ENCODE measurements around the gene UNC80. TPM values are rescaled to one million over a fixed set of nuclear protein-coding genes. Genes with fewer than 3 reads are reported as not detected.
A peak's percentile ranks its signal among the peaks of the same experiment; 100 is the strongest.

The UNC80 gene
- total RNA-seq, 3 donors from 2014 or later = 0.03 TPM; not detected in 2

GRCh38 chr2:209977386-209978239 lies 206.0 kb downstream of the UNC80 start:
- Mint-ChIP-seq H3K4me1 (ENCODE audit: low read depth) (no peaks in the 10 kb centered on the region), H3K36me3 (ENCODE audit: insufficient read depth) (no peaks in the 10 kb centered on the region), H3K4me3 (no peak overlapping the region), H3K27me3 (ENCODE audit: low read depth) (peaks cover 4% of the 10 kb centered on the region), H3K9me3 (no peaks in the 10 kb centered on the region)
- ATAC-seq = no peak
- DNase-seq = no peak

- Mint-ChIP-seq H3K9me3 (no peaks in the 10 kb centered on the region), H3K27me3 (ENCODE audit: low read depth) (peaks cover 10% of the 10 kb centered on the region), H3K4me3 (no peak overlapping the region), H3K36me3 (ENCODE audit: insufficient read depth) (no peaks in the 10 kb centered on the region), H3K4me1 (ENCODE audit: low read depth) (no peaks in the 10 kb centered on the region)
- ATAC-seq = no peak
- DNase-seq = no peak
These were observed 212.7 kb downstream of the UNC80 start for GRCh38 chr2:209984291-209984690.

DNA sequence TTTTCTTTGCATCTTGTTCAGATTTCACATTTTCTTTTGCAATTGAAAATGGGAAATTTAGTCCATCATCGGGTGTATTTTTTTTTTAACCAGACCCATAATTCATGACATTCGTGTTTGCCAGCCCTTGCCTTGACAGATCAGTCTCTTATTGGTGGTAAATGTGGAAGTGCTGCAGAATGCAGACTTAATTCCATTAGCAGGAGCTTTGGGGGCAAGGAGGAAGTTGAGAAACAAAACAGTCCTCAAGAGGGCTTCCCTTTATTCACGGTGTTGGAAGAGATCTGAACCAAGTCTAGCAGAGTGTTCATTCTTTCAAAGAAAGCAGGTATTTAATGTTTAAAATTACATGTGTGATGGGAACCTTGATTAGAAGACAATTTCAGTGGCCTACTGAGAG lies 214.2 kb downstream of the UNC80 start:
- Mint-ChIP-seq H3K27me3 (ENCODE audit: low read depth) (peaks cover 12% of the 10 kb centered on the region), H3K4me1 (ENCODE audit: low read depth) (no peaks in the 10 kb centered on the region), H3K36me3 (ENCODE audit: insufficient read depth) (no peaks in the 10 kb centered on the region), H3K4me3 (no peak overlapping the region), H3K9me3 (no peaks in the 10 kb centered on the region)
- ATAC-seq (no peak), DNase-seq (no peak)

DNA sequence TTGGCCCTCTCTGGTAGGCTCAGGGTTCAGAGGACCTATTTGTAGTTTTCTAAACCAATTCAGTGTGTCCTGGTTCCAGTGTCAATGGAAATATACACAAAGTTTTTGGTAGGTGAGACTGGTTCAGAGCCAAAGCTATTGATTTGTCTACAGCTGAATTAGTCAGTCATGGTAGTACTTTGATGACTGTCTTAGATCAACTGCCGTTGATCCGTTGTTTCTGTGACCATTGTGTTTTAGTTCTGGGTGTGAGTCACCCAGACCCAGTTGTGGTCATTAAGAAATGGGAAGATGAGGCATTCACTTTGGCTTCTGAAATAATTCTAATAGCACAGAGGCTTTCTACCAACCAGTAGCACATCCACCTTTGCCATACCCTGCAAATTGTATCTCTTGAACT lies 214.8 kb downstream of the UNC80 start:
- ATAC-seq (no peak), DNase-seq (no peak)
- Mint-ChIP-seq H3K4me1 (ENCODE audit: low read depth) (no peaks in the 10 kb centered on the region), H3K36me3 (ENCODE audit: insufficient read depth) (no peaks in the 10 kb centered on the region), H3K4me3 (no peak overlapping the region), H3K9me3 (no peaks in the 10 kb centered on the region), H3K27me3 (ENCODE audit: low read depth) (peaks cover 12% of the 10 kb centered on the region)

DNA sequence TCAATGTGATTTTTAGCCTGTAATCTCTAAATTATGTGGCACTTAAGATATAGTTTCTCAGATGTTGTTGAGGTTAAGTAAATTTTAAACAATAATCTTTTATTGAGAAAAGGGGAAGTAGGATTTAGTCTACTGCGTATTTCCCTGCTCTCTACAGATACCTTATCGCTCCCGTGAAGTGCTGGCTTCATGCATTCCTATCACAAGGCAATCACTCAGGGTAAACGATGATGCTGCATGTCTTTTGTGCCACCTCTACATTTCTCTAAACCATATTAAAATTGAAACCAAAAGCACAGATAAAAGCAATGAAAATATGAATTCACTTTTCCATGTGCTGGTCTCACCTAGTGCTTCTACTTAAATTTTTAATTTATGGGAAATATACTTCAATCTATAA lies 216.4 kb downstream of the UNC80 start:
- ATAC-seq (peak; percentile 38 to 53), DNase-seq (no peak)
- H3K4me1 Mint-ChIP-seq (ENCODE audit: low read depth) = no peaks in the 10 kb centered on the region
- no peak overlapping the region for H3K4me3 Mint-ChIP-seq
- H3K36me3 Mint-ChIP-seq (ENCODE audit: insufficient read depth) = no peaks in the 10 kb centered on the region
- peaks cover 12% of the 10 kb centered on the region for H3K27me3 Mint-ChIP-seq (ENCODE audit: low read depth)
- H3K9me3 Mint-ChIP-seq = no peaks in the 10 kb centered on the region

- H3K4me1 Mint-ChIP-seq (ENCODE audit: low read depth) = no peaks in the 10 kb centered on the region
- H3K4me3 Mint-ChIP-seq = no peak overlapping the region
- ATAC-seq (no peak), DNase-seq (no peak)
- H3K36me3 Mint-ChIP-seq (ENCODE audit: insufficient read depth) = no peaks in the 10 kb centered on the region
- H3K27me3 Mint-ChIP-seq (ENCODE audit: low read depth) = peaks cover 11% of the 10 kb centered on the region
- no peaks in the 10 kb centered on the region for H3K9me3 Mint-ChIP-seq
These were observed 219.2 kb downstream of the UNC80 start for GRCh38 chr2:209990838-209991237.

DNA sequence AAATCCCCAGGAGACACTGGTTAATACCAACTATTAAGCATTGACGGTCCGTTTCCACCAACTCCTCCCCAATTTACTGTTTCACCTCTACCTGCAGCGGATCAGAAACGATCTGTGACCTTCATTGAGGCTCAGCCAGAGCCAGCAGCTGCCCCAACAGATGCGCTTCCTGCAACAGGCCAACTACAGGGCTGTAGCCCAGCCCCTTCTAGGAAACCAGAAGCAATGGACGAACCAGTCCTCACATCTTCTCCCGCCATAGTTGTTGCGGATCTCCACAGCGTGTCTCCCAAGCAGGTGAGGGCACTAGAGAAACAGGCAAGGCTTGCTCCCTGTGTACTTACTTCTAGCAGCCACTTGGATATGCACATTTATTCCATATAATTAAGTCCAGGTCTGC lies 222.3 kb downstream of the UNC80 start:
- Mint-ChIP-seq H3K9me3 (no peaks in the 10 kb centered on the region), H3K27me3 (ENCODE audit: low read depth) (peaks cover 6% of the 10 kb centered on the region), H3K36me3 (ENCODE audit: insufficient read depth) (no peaks in the 10 kb centered on the region), H3K4me1 (ENCODE audit: low read depth) (no peaks in the 10 kb centered on the region), H3K4me3 (no peak overlapping the region)
- DNase-seq = no peak
- ATAC-seq = no peak

DNA sequence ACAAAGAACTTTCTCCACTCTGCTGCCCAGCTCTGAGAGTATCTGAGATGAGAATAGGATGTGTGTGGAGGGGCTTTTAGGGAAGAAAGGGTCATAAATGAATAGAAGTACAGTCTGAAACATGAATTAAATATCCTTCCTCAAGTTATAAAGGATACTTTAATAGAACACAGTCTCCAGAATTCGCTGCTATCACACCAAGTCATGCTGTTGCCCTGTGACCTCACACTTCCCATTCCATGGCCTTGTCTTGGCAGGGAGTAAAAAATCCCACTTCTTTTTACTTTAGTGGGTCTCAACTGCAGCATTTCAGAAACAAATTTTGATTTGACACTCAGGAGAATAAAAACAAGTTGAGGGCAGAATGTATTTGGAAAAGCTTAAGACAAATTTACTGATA lies 227.0 kb downstream of the UNC80 start:
- Mint-ChIP-seq H3K4me3 (no peak overlapping the region), H3K4me1 (ENCODE audit: low read depth) (peaks cover 13% of the 10 kb centered on the region), H3K27me3 (ENCODE audit: low read depth) (peaks cover 4% of the 10 kb centered on the region), H3K36me3 (ENCODE audit: insufficient read depth) (no peaks in the 10 kb centered on the region), H3K9me3 (no peaks in the 10 kb centered on the region)
- ATAC-seq (no peak), DNase-seq (no peak)

GRCh38 chr2:210000464-210001324 lies 229.1 kb downstream of the UNC80 start:
- Mint-ChIP-seq H3K36me3 (ENCODE audit: insufficient read depth) (no peaks in the 10 kb centered on the region), H3K27me3 (ENCODE audit: low read depth) (peaks cover 4% of the 10 kb centered on the region)
- ATAC-seq = no peak

GRCh38 chr2:210002158-210003157 lies 230.8 kb downstream of the UNC80 start, which contains the start of gene RPE:
Gene RPE (plus strand): TSS chr2:210002638. CDS start chr2:210002662, 24 bp downstream.
- ATAC-seq = peak; percentile 99
- H3K4me3 Mint-ChIP-seq = peak within 1 kb of the TSS; percentile 99
- H3K4me1 Mint-ChIP-seq (ENCODE audit: low read depth) = peaks cover 46% of the 10 kb centered on the region
- H3K27me3 Mint-ChIP-seq (ENCODE audit: low read depth) = peaks cover 4% of the 10 kb centered on the region
- no peaks in the 10 kb centered on the region for H3K9me3 Mint-ChIP-seq
- peak; percentile 98 for DNase-seq
- peaks cover 6% of the 10 kb centered on the region for H3K36me3 Mint-ChIP-seq (ENCODE audit: insufficient read depth)

More at GRCh38 chr2:210000464-210001324, 229.1 kb downstream of the UNC80 start:
- Mint-ChIP-seq H3K4me1 (ENCODE audit: low read depth) (peaks cover 30% of the 10 kb centered on the region), H3K4me3 (no peak overlapping the region), H3K9me3 (no peaks in the 10 kb centered on the region)
- DNase-seq = no peak

- DNase-seq (no peak), ATAC-seq (no peak)
- Mint-ChIP-seq H3K27me3 (ENCODE audit: low read depth) (peaks cover 4% of the 10 kb centered on the region), H3K9me3 (no peaks in the 10 kb centered on the region), H3K36me3 (ENCODE audit: insufficient read depth) (peaks cover 11% of the 10 kb centered on the region), H3K4me3 (peak overlapping the region; percentile 99), H3K4me1 (ENCODE audit: low read depth) (peaks cover 53% of the 10 kb centered on the region)
These were observed 231.7 kb downstream of the UNC80 start for GRCh38 chr2:210003359-210003758.

GRCh38 chr2:210004881-210005280 lies 233.2 kb downstream of the UNC80 start:
- ATAC-seq (no peak), DNase-seq (no peak)
- Mint-ChIP-seq H3K4me3 (peak overlapping the region; percentile 45), H3K27me3 (ENCODE audit: low read depth) (peaks cover 1% of the 10 kb centered on the region), H3K4me1 (ENCODE audit: low read depth) (peaks cover 59% of the 10 kb centered on the region), H3K36me3 (ENCODE audit: insufficient read depth) (peaks cover 12% of the 10 kb centered on the region), H3K9me3 (no peaks in the 10 kb centered on the region)

- H3K9me3 Mint-ChIP-seq = no peaks in the 10 kb centered on the region
- DNase-seq (no peak), ATAC-seq (no peak)
- H3K4me1 Mint-ChIP-seq (ENCODE audit: low read depth) = peaks cover 60% of the 10 kb centered on the region
- H3K27me3 Mint-ChIP-seq (ENCODE audit: low read depth) = no peaks in the 10 kb centered on the region
- peaks cover 28% of the 10 kb centered on the region for H3K36me3 Mint-ChIP-seq (ENCODE audit: insufficient read depth)
- H3K4me3 Mint-ChIP-seq = no peak overlapping the region
These were observed 236.3 kb downstream of the UNC80 start for GRCh38 chr2:210007895-210008294.
